H1 (cell line): ENCODE data around the gene H2BW1. TPM values are rescaled to one million over a fixed set of nuclear protein-coding genes. Genes with fewer than 3 reads are reported as not detected.

ENCODE experiments used
- CREB1 ChIP-seq: IDR thresholded peaks from 2 replicates; pipeline ENCODE4 v1.6.1; 2012; ENCODE audit warnings: inconsistent platforms
- CTBP2 ChIP-seq: IDR thresholded peaks from 2 replicates; pipeline ENCODE4 v1.7.0; 2011; ENCODE audit warnings: borderline replicate concordance, mild to moderate bottlenecking, moderate library complexity, mixed read lengths, low read length; ENCODE audit not compliant: insufficient read depth, insufficient read length
- EZH2 ChIP-seq: fragments of 200-600 bp; sonication (generic); IDR thresholded peaks from 2 replicates; pipeline ENCODE4 v1.7.1; 2012; ENCODE audit warnings: low read depth, mild to moderate bottlenecking, moderate library complexity, low read length, inconsistent platforms; ENCODE audit not compliant: severe bottlenecking
- JUN ChIP-seq: IDR thresholded peaks from 2 replicates; pipeline ENCODE4 v1.6.1; 2011; ENCODE audit warnings: low read depth, mild to moderate bottlenecking, improper control_type of control experiment, low read length
- NRF1 ChIP-seq: IDR thresholded peaks from 2 replicates; pipeline ENCODE4 v1.6.1; 2011; ENCODE audit warnings: mild to moderate bottlenecking, low read depth, low read length, improper control_type of control experiment
- RFX5 ChIP-seq: IDR thresholded peaks from 2 replicates; pipeline ENCODE4 v1.6.1; 2011; ENCODE audit warnings: low read depth, low read length, improper control_type of control experiment, borderline replicate concordance
- SIX5 ChIP-seq: IDR thresholded peaks from 2 replicates; pipeline ENCODE4 v1.6.1; 2011; ENCODE audit warnings: mild to moderate bottlenecking, low read depth, low read length
- TCF12 ChIP-seq: IDR thresholded peaks from 2 replicates; pipeline ENCODE4 v1.6.1; 2011; ENCODE audit warnings: low read depth, mild to moderate bottlenecking, low read length
- YY1 ChIP-seq: IDR thresholded peaks from 2 replicates; pipeline ENCODE4 v1.6.1; 2011; ENCODE audit warnings: low read depth, mild to moderate bottlenecking, low read length
- polyA plus RNA-seq, 7 experiments: library from polyadenylated mRNA; depleted of rRNA in 3 of 7; stranded (reverse) in 5 of 7; unstranded in 2 of 7; fragments of >200 nt in 5 of 7; fragments of 200-250 nt in 2 of 7; gene quantifications; 1 replicate in 5 of 7; 2 replicates in 1 of 7; 4 replicates in 1 of 7; pipeline versions ENCODE4 v1.2.1 to v1.2.3, GENCODE V29; 2011 to 2013; ENCODE audit warnings: missing spikeins in 2 of 7, mixed read lengths in 2 of 7
- total RNA-seq: library from RNA; stranded (reverse); fragmentation: NEBNext Ultra II Directional; extraction: Animal tissue kit (Norgen Biotek cat#: 25700); gene quantifications from 2 replicates; pipeline ENCODE4 v1.2.1, GENCODE V29; 2021

The H2BW1 gene
- total and polyA plus RNA-seq, 2 of the 8 experiments (the other 6 are each of a cell fraction or from before 2014, with no cell fraction given) = not detected

DNA sequence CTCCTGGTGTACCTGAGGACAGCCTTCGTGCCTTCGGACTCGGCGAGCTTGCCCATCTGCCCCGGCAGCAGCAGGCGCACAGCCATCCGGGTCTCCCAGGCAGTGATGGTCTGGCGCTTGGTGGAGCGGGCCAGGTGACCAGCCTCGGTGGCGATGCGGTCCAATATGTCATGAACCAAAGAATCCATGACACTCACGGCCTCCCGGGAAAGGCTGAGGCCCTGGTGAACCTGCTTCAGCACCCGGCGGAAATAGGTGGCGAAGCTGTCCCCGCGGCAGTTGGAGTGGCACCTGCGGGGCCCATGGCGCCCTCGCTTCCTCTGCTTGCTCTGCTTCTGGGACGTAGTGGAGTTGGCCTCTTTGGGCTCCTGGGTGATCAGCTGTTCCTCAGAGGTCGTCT lies 350 bp downstream of the H2BW1 start (continued):
- TF ChIP-seq CTBP2 = no peak
- TF ChIP-seq EZH2 = no peak
- TF ChIP-seq JUN = no peak
- no peak for TF ChIP-seq TCF12
- TF ChIP-seq YY1 = no peak
- TF ChIP-seq SIX5 = no peak
- TF ChIP-seq RFX5 = no peak
- no peak for TF ChIP-seq NRF1
- TF ChIP-seq CREB1 = no peak
